Measurements from ENCODE around the gene L1TD1. TPM values are rescaled to one million over a fixed set of nuclear protein-coding genes. Genes with fewer than 3 reads are reported as not detected.
A peak's percentile ranks its signal among the peaks of the same experiment; 100 is the strongest.
"Not testable (repeated sequence)": the region's sequence is repeated elsewhere in the genome, so short reads cannot be mapped to it uniquely, and the experiment has no call there.

L1TD1 gene
- total RNA-seq, 4 donors from 2014 or later, result 0.04 TPM; not detected in 3

- 86 to 89% methylated on average over 14 of the region's 14 CpGs for WGBS, 2 donors
- intact Hi-C loops (cut with DNase I; ENCODE audit: low total_unique reads), result loop anchor here (5.0 kb wide), 1 partner anchor 231 kb away; no protein-coding TSS in a partner anchor
- TF ChIP-seq, protein P1, sequence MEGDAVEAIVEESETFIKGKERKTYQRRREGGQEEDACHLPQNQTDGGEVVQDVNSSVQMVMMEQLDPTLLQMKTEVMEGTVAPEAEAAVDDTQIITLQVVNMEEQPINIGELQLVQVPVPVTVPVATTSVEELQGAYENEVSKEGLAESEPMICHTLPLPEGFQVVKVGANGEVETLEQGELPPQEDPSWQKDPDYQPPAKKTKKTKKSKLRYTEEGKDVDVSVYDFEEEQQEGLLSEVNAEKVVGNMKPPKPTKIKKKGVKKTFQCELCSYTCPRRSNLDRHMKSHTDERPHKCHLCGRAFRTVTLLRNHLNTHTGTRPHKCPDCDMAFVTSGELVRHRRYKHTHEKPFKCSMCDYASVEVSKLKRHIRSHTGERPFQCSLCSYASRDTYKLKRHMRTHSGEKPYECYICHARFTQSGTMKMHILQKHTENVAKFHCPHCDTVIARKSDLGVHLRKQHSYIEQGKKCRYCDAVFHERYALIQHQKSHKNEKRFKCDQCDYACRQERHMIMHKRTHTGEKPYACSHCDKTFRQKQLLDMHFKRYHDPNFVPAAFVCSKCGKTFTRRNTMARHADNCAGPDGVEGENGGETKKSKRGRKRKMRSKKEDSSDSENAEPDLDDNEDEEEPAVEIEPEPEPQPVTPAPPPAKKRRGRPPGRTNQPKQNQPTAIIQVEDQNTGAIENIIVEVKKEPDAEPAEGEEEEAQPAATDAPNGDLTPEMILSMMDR (IDR thresholded peaks at IDR 0.05), result no peak
- no peak for TF ChIP-seq POLR2A (IDR thresholded peaks at IDR 0.05)
- no peak for DNase-seq (ENCODE audit: low spot score in 2 of 2)
- no peak overlapping the region for H3K4me3 ChIP-seq (ENCODE audit: low read depth, poor library complexity, severe bottlenecking)
Measured at GRCh38 chr1:62176597-62177312, 17.9 kb upstream of the L1TD1 start.

DNA sequence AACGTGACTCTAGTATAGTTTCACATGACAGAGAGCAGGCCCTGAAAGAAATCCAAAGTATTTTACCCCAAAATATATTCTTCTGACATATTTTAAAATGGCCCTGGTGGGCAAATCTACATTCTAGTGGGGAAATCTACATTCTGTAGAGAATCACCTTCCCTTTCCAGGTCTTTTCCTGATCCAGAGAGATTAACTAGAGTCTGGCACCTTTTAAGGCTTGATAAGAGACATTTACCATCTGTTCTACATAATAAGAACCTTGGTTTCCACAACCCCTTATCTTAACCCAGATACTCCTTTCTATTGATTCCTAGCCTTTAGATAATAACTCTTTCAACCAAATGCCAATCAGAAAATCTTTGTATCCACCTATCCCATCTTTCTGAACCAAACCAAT is 17.0 kb upstream of the L1TD1 start:
- intact Hi-C loops (cut with DNase I; ENCODE audit: low total_unique reads), result loop anchor here (5.0 kb wide), 1 partner anchor 230 kb away; no protein-coding TSS in a partner anchor
- TF ChIP-seq POLR2A (IDR thresholded peaks at IDR 0.05), result no peak
- TF ChIP-seq, protein P1 (IDR thresholded peaks at IDR 0.05), result no peak
- WGBS, 2 donors, result 68 to 84% methylated on average over 1 of the region's 1 CpG

GRCh38 chr1:62178372-62178771 is 16.3 kb upstream of the L1TD1 start:
- WGBS, 2 donors, result 87 to 94% methylated on average over 7 of the region's 7 CpGs
- intact Hi-C loops (cut with DNase I; ENCODE audit: low total_unique reads), result loop anchor here (5.0 kb wide), 1 partner anchor 229 kb away; no protein-coding TSS in a partner anchor
- TF ChIP-seq POLR2A (IDR thresholded peaks at IDR 0.05), result no peak
- TF ChIP-seq, protein P1 (IDR thresholded peaks at IDR 0.05), result no peak
- no peak for DNase-seq (ENCODE audit: low spot score in 2 of 2)
- no peak overlapping the region for H3K4me3 ChIP-seq (ENCODE audit: low read depth, poor library complexity, severe bottlenecking)

More for the DNA sequence above, 17.0 kb upstream of the L1TD1 start:
- no peak overlapping the region for H3K4me3 ChIP-seq (ENCODE audit: low read depth, poor library complexity, severe bottlenecking)
- no peak for DNase-seq (ENCODE audit: low spot score in 2 of 2)

DNA sequence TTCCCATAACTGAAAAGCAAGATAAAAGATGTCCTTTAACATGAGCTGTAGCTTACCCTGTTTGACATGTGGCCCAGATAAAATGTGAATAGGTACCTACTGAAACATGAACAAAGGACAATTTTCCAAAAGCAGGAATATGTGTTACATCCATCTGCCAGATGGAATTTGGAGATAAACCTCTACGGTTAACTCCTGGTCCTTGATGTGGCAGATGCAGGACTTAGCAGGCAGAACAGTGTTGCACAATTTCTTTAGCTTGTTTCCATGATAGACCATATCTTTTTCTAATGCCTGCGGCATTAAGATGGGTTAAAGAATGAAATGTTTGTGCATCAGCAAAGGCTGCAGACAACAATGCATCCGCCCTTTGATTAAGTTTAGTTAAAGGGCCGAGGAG is 14.6 kb upstream of the L1TD1 start:
- H3K4me3 ChIP-seq (ENCODE audit: low read depth, poor library complexity, severe bottlenecking); DNase-seq (ENCODE audit: low spot score in 2 of 2); intact Hi-C loops (cut with DNase I; ENCODE audit: low total_unique reads): not testable (repeated sequence)
- WGBS, 2 donors, result 37 to 58% methylated on average over 4 of the region's 4 CpGs

DNA sequence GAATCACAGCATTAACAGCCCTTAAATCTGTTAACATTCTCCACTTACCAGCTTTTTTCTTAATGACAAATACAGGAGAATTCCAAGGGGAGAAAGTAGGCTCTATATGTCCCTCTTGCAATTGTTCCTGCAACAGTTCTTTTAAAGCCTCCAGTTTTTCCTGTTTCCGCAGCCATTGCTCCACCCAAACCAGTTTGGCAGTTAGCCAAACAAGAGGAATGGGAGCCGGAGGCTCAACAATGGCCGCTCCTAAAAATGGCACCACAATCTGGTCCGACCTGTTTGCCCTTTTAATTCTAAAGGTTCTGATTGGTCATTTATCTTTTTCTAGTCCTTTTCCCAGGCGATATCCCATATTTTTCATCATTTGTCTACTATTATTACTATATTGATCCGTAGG is 14.0 kb upstream of the L1TD1 start:
- TF ChIP-seq, protein P1 (IDR thresholded peaks at IDR 0.05), result no peak
- TF ChIP-seq POLR2A (IDR thresholded peaks at IDR 0.05), result no peak
- peak in 1 of 2 donors; percentile 24 for DNase-seq (ENCODE audit: low spot score in 2 of 2)
- 30 to 39% methylated on average over 6 of the region's 6 CpGs for WGBS, 2 donors
- H3K4me3 ChIP-seq (ENCODE audit: low read depth, poor library complexity, severe bottlenecking), result no peak overlapping the region
- intact Hi-C loops (cut with DNase I; ENCODE audit: low total_unique reads), result no loop called here

- no peak for TF ChIP-seq POLR2A (IDR thresholded peaks at IDR 0.05)
- TF ChIP-seq, protein P1 (IDR thresholded peaks at IDR 0.05), result no peak
- intact Hi-C loops (cut with DNase I; ENCODE audit: low total_unique reads), result no loop called here
- DNase-seq (ENCODE audit: low spot score in 2 of 2), result no peak
- no peak overlapping the region for H3K4me3 ChIP-seq (ENCODE audit: low read depth, poor library complexity, severe bottlenecking)
- WGBS, 2 donors, result 74% methylated on average over 7 of the region's 7 CpGs
Measured at GRCh38 chr1:62181532-62181931, 13.1 kb upstream of the L1TD1 start.

DNA sequence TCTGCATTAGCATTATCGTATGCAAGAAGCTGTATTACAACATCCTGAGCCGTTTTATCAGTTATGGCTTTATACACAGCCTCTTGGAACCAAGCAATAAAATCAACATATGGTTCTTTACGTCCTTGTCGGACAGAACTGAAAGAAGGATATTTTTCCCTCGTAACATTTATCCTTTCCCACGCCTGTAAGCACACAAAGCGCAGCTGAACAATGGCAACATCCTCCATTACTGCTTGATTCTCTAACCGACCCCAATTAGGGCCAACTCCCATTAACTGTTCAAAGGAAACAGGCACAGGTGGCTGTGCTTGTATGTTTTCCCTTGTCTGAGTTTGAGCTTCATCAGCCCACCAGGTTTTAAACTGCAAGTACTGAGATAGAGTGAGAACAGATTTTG is 12.5 kb upstream of the L1TD1 start:
- H3K4me3 ChIP-seq (ENCODE audit: low read depth, poor library complexity, severe bottlenecking); intact Hi-C loops (cut with DNase I; ENCODE audit: low total_unique reads): not testable (repeated sequence)
- WGBS, 2 donors, result 70% methylated on average over 8 of the region's 8 CpGs
- peak in 1 of 2 donors; percentile 3 for DNase-seq (ENCODE audit: low spot score in 2 of 2)

GRCh38 chr1:62183164-62184020 is 11.3 kb upstream of the L1TD1 start:
- 64 to 68% methylated on average over 11 of the region's 11 CpGs for WGBS, 2 donors
- peak in 1 of 2 donors; percentile 20 for DNase-seq (ENCODE audit: low spot score in 2 of 2)
- H3K4me3 ChIP-seq (ENCODE audit: low read depth, poor library complexity, severe bottlenecking); intact Hi-C loops (cut with DNase I; ENCODE audit: low total_unique reads): not testable (repeated sequence)

All from lower leg skin (tissue), 4 donors.